DMS153 (cell line): ENCODE results near the gene SRP68.

Experiments used
- DNase-seq: peaks from one replicate; lab custom pipeline; 2025; lab: John Stamatoyannopoulos, UW

The SRP68 gene

DNA sequence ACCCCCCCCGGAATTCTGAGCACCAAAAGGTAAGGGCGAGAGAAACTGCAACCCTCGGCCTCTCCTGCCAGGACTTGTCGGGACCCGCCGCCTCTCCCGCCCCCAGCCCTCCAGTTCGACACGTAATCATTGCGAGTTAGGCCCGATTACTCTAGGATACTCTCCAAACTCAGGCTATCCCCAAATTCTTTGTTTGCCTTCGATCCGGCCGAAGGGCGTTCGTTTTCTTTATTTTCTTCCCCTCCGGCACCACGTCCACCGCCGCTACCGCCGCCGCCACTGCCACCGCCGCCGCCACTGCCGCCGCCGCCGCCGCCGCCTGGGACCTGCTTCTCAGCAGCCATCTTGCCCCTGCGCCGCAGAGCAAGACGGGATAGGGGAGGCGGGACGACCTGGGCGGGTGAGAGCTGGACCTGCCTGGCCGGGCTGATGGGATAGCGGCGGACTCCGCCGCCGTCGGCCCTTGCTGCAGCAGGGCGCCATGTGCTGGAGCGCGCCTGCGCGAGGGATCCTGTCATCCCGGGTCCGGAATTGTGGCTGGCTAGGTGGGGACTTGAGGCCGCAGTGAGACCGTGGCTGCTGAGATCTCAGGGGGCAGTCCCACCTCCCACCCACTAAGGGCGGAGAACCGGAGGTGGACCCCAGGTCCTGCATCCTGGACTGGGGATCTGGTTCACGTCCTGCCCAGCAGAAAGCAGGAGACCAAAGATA is at the start of gene SRP68:
TSS of gene SRP68 (minus strand) at position 370 of the 711 bp plus-strand sequence. CDS start at position 344, 26 bp downstream.
- peak; percentile 76 for DNase-seq

DNA sequence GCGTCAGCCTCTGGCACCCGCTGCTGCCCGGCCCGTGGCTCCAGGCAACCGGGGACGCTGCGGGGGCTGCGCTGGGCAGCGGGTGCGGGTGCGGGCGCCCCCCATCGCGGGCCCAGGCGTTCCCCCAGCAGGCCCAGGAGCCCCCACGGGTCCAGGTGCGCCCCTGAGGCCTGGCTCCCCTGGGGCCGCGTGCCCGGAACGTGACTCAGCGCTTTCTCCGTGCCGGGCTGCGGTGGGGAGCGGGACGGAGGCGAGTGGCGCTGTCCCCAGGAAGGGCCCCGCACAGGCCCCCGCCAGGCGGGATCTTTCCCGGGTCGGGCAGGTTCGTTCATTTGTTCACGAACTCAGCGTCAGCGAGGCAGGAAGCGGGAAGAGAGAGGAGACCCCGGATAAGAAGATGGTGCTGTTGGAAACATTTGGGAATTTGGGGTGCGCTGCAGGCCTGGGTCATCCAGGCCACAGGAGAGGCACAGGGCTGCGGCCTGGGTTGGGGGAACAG is 49.7 kb upstream of the SRP68 start:
- no peak for DNase-seq

DNA sequence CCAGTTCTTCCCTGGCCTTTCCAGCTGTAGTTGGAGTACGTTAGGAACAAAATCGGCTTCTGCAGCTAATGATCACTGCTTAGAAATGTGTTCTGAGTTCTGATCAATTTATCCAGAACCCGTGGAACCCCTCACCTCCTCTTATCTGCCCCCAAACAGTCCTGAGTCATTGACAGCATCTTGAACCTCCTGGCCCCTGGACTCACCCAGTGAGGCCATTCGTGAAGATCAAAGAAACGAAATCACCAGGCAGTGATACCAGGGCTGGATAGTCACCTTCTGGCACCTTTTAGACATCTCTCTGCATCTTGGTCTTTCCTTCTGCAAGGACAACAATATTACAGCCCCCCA is 48.3 kb upstream of the SRP68 start:
- no peak for DNase-seq

DNA sequence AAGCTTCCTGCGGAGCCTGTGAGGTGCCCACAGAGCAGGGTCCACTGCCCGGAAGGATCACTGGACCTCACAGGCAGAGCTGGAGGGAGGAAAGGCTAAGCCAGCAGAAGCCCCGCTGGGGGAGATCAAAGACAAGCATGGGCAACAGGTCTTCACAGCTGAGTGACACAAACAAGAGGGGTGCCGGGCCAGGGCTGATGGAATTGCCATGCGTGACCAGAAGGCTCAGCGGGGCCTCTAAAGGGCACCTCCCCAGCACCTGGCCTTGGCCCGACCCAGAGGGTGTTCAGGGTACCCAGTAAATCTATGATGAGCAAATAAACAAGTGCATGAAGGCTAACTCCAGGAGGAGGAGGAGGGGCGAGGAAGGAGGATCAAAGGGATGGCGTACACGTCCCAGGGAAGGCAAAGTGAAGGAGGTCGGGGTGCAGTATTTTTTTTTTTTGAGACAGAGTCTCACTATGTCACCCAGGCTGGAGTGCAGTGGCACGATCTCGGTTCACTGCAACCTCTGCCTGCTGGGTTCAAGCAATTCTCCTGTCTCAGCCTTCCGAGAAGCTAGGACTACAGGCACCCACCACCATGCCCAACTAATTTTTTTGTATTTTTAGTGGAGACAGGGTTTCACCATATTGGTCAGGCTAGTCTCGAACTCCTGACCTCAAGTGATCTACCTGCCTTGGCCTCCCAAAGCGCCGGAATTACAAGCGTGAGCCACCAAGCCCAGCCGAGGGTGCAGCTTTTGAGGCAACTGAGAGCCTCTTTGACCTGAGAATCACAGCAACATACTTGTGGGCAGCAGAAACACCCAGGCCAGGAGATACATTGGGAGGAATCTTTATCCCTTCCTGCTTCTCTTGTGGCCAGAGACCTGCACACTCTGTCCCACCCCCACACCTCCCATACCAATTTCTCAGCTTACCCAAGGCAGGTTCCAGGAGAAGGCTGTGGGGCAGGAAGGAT is 47.4 kb upstream of the SRP68 start:
- DNase-seq, result no peak

DNA sequence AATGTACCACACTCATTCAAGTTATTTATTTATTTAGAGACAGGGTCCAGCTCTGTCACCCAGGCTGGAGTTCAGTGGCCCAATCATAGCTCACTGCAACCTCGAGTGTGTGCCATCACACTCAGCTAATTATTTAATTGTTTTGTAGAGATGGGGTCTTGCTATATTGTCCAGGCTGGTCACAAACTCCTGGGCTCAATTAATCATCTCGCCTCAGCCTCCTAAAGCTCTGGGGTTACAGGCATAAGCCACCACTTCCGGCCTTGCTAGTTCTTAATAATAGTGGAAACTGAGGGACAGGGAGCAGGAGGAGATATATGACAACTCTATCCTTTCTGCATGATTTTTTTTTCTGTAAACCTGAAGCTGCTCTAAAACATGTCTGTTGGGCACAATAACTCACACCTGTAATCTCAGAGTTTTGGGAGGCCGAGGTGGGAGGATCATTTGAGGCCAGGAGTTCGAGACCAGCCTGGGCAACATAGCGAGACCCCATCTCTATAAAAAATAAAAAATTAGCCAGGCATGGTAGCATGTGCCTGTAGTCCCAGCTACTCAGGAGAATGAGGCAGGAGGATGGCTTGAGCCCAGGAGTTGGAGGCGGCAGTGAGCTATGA is 42.9 kb upstream of the SRP68 start:
- no peak for DNase-seq

DNA sequence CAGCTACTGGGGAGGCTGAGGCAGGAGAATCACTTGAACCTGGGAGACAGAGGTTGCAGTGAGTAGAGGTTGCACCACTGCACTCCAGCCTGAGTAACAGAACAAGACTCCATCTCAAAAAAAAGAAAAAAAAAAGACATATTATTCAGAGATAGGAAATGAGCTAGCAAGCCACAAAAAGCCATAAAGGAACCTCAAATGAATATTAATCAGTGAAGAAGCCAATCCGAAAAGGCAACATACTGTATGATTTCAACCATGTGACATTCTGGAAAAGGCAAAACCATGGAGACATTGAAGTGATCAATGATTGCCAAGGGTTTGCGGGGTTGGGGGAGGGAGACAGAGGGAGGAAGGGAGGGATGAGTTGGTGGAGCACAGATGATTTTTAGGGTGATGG is 39.6 kb upstream of the SRP68 start:
- no peak for DNase-seq

DNA sequence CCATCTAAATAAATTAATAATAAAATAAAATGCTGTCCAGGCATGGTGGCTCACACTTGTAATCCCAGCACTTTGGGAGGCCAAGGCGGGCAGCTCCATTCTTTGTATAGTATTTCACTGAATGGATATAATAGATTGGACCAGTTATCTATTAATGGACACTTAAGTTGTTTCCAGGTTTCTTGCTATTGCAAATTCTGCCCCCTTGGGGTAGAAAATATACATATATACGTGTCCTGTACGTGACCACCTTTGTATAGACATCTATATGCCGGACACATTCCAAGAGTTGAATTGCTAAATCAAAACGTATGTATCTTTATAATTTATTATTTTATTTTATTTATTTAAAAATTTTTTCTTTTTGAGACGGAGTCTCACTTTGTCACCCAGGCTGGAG is 35.2 kb upstream of the SRP68 start:
- DNase-seq, result no peak

DNA sequence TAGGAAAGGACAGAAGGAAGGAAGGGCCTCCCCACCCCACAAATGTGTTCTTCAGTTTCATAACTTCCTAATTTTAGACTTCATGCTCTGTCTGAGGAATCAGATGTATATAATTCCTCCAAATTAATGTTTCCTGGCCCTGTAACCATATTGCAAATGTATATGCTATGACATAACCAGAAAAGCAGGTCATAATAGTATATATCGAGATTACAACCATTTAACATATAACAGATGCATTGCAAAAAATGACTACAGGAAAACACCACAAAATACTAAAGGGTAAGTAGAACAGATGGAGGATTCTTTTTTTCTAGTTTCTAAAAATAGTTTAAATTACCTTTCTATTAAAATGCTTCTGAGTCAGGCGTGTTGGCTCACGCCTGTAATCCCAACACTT is 34.4 kb upstream of the SRP68 start:
- DNase-seq, result no peak

DNA sequence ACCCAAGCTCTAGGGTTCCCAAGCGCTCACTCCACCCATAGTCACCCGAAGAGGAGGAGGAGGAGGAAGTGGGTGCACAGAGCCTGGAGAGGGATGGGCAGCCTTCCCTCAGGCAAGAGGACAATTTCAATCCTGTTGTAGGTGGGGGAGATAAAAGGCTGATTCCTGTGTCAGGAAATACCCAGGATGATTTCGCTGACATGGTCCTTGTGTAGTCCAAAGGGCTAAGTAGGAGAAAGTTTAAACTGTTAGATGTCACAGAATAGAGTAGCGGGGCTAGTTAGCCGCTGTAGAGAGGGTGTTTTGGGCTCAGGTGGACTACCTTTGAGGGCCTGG is 32.5 kb upstream of the SRP68 start:
- no peak for DNase-seq

DNA sequence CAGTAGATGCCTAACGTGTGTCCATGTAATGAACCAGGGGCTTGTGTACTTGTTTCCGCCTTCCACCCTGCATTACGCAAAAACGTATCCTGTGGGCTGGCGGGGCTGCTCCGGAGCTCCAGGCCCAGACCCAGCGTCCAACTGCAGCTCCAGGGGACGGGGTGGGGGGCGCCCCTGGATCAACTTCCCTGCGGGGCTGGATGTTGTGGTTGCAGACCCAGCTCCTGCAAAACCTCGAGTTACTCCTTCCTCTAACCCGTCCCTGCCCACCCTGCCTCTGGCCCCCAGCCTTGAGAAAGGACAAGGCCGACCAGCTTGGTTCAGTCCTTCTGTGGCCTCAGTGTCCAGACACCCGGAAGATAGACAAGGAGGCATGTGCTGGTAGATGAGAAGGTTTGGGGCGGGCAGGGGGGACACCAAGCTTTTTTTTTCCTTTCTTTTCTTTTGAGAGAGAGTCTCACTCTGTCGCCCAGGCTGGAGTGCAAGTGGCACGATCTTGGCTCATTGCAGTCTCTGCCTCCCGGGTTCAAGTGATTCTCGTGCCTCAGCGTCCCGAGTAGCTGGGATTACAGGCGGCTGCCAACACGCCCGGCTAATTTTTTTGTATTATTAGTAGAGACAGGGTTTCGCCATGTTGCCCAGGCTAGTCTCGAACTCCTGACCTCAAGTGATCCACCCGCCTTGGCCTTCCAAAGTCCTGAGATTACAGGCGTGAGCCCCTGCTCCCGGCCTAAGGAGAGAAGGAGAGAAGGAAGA is 32.0 kb upstream of the SRP68 start:
- DNase-seq, result no peak

DNA sequence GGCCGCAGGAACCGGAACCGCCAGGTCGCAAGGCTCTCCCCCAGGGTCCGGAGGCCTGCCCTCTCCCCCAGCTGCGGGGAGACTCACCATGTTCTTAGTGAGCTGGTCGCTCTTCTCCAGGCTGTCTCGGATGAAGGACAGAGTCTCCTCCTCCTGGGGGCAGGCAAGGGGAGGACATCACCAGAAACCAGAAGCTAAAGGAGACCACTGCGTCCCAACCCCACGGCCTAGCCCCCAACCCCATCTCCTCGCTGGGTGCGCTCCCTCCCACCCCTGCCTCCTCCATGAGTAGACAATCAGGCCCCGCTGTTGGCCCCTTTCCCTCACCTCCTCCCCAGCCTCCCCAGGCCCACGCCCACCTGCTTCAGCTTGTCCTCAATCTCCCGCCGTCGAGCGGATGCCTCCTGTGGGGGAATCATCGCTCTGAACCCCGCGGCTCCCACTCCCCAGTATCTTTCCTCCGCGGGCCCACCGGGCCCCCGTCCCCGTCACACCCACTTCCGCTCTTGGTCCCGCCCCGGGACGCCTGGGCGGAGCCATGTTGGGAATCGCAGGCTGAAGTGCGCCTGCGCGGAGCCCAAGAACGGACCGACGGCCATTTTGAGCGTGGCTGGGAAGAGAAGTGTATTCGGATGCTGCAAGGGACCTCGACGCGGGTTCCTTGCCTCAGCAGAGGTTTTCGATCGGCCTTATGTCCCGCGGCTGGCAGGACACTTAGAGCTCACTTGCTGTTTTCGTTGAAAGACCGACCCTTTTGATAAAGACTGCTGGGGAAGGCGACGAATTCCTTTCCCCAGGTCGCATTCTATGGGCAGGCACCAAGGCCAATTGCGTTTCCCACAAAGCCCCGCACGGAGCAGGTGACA is 31.2 kb upstream of the SRP68 start, which contains the start of gene EXOC7:
TSS of gene EXOC7 (minus strand) at position 514 of the 866 bp plus-strand sequence. CDS start at position 419, 95 bp downstream.
- DNase-seq, result peak; percentile 78

DNA sequence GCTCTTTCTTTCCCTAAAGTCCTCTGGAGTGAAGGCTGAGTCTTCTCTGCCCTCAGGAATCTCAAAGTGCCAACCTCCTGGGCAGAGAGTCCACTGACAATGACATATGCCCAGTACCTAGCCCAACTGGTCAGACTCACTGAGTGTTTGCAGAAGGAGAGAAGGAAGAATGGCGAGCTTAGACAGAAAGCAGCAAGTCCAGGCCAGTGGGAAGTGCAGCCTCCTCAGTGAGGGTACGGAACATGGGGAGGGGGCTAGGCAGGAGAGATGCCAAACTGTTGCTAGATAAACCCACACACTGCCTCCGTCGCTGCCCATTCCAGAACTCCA is 30.6 kb upstream of the SRP68 start:
- no peak for DNase-seq

DNA sequence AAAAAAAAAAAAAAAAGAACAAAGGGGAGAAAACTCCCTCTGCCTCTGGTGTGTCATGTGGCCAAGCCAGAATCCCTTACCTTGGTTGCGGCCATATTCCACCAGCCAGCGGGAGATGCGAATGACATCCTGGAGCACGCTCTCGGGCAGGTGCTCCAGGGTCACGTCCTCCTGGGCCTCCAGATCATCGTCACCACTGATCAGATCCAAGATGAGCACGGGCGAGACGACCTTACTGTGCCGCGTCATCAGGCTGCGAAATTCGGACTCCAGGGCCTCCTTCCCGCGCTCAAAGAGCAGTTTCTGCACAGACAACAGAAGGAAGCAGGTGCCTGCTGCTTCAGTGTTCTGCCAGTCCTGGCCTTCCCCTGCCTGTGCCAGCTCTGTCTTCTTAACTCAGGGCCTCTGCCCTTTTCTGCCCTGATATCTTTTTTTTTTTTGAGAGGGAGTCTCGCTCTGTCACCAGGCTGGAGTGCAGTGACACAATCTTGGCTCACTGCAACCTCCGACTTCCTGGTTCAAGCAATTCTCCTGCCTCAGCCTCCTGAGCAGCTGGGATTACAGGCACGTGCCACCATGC is 25.5 kb upstream of the SRP68 start:
- no peak for DNase-seq

DNA sequence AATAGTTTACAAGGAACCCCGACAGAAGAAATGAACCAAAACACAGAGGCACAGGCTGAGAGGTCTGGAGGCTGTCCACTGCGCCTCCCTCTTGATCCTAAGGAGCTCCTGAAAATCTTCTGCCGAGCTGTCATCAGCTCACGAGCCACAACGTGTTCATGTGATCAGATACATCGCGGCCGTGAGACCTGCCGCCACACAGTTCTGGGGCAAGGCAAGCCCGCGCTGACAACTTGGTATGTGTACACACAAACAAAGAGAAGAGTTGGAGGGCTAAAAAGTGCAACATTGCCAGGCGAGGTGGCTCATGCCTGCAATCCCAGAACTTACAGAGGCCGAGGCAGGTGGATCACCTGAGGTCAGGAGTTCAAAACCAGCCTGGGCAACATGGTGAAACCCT is 23.6 kb upstream of the SRP68 start:
- no peak for DNase-seq

DNA sequence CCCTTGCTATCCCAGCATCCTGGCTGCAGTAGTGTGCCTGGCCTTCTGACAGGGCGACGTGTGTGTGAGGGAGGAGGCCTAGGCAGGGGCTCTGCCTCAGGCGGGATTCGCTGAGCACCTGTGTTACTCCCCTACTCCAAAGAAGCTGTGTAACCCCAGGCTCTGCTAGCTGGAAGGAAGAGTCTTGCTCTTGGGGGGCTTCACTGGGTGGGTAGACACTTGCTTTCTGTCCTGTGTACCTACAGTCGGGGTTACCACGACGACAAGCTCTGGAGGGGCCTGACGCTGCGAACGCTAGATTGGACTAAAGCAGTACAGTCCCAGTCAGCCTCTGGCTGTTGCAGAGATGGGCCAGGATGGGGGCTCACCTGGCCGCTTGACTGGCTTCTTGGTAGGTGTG is 21.7 kb upstream of the SRP68 start:
- no peak for DNase-seq

DNA sequence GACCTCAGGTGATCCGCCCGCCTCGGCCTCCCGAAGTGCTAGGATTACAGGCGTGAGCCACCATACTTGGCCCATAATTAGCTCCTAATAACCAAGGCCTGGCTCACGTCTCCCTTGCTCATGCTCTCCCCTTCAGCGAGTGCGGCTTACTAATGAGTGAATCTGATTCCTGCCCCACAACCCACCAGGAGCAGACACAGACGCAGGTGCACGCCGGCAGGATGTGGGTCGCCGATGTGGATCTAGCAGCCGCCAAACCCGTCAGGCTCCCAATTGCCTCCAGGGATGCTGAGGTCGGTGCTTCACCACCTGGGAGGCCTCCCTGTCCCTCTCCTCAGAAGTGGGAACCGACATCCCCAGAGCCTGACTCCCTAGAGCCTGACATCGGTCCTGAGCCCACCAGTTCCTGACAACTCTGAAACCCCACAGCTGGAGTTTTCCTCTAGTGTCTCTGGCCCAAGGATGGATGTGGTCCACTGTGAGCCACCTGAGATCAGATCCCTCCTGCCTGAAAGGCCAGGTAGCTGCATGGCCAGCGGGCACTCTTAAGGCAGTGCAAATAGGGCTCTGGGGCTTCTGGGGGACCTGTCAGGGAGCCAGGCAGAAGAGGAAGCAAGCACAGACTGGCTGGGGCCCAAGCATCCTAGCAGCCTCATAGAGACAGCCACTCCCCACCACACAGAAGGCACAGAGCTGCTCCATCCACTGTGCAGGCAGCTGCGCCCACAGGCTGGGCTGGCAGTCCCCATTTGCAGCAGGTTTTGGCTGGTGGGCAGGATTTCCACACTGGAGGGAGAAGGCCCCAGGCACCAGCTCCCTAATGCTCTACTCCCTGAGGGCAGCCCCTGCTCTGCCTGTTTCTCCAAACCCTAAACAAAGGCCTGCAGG is 20.5 kb upstream of the SRP68 start:
- no peak for DNase-seq

DNA sequence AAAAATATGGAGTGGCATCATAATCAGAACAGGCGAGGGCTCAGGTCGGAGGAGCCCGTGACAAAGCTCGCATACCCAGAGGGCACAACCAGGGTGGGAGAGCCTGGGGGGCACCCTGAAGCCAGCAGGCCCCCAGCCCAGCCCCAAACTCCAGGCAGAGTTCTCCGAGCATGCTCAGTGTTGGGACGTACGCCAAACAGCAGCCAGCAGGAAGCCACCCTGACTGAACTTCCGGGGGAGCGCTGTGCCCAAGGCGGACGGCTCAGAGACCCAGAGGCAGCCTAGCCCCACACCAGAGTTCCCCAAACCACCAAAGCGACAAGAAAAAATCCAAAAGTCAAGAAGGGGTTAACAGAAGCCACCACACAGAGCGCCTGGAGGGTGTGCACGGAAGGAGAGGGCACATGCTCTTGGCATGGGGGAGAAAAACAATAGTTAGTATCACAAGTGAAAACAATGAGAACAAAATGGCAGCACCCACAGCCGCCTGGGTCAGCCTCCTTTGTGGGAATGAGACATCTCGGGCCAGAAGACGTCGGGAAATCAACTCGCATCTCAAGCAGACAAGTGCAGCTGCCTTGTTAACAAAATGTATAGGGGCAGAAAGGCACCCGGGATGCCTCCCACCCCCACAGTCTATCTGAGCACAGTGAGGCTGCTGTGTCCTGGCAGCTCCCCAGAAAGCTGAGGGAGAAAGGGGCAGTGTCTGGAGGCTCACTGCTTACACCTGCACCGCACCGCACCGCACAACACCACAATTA is 19.4 kb upstream of the SRP68 start:
- no peak for DNase-seq

DNA sequence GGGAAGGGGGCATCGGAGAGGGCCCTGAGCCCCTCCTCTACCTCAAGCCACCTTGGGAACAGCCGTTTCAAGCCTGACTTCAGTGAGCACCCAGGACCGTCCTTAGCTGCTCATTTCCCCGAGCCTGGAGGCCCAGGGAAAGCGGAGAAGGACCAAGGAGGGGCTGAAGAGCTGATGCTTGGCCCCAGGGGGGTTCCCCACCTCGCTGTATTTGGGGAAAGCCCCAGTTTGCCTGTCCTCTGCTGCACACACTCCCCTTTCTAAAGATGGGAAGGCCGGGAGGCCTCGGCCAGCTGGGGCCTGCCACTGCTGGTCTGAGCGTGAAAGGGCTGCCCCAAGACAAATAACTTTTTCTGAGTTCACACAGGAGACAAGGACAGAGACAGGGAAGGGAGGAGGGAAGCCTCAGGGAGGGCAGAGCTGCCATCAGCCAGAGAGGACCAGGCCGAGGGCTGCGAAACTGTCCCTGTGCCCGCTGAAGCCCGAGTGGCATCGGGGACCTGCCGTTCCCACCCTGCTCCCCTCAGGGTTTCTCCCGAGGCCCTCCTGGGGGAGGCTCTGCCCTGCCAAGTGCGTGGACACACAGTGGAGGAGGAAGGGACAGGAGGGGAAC is 18.3 kb upstream of the SRP68 start:
- no peak for DNase-seq
